Measurements from ENCODE around the gene CNGA4.

CNGA4 gene

DNA sequence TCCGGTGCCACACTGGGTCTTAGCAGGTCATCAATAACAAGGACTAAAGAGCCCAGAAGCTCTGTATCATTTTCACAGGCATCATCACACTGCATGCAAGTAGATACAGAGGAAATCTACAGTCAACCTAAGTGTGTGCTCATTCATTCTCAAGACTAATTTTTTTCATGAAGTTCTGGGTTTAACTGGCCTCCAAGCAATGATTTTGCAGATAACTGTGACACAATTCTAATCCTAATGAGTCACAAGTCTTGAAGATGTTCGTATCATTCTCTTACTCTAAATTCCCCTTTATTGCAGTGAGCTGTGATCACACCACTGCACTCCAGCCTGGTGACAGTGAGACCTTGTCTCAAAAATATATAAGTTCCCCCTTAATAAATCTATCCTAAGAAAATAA is 37.4 kb upstream of the CNGA4 start:
- DNase-seq (ENCODE audit: low read depth, low spot score) = no peak
- TF ChIP-seq FOXP2 (optimal IDR thresholded peaks at IDR 0.05; ENCODE audit: control extremely low read depth, extremely low read length, insufficient read depth) = no peak
- TF ChIP-seq EZH2 (IDR thresholded peaks at IDR 0.05) = no peak
- TF ChIP-seq POLR2AphosphoS5 (IDR thresholded peaks at IDR 0.05; ENCODE audit: borderline replicate concordance, low read depth, low read length) = no peak
- H3K9ac ChIP-seq (ENCODE audit: insufficient read length) = no peak overlapping the region
- no peak overlapping the region for H3K27ac ChIP-seq
- no peak overlapping the region for H3K4me3 ChIP-seq
- no peaks in the 10 kb centered on the region for H3K9me3 ChIP-seq (ENCODE audit: low read depth, low read length)
- no peaks in the 10 kb centered on the region for H3K36me3 ChIP-seq (ENCODE audit: insufficient read depth, low read length)

DNA sequence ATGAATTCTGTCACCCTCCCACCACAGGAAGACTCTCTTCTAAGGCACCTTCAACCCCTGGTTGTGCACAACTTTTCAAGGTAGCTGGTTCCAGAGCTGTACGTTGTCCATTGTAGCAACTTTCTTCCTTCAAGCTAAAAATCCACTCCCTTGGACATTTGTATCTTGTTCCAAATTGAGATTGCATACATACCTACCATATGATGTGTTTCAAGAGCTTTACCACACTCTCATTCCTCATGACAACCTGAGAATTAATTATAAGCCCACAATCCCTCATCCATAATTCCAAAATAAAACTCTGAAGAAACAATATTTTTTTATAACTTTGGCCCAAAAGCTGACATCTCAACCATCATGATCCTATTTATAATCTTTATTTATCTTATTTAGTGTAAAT is 36.8 kb upstream of the CNGA4 start:
- Histone ChIP-seq H3K4me3 (no peak overlapping the region), H3K36me3 (ENCODE audit: insufficient read depth, low read length) (no peaks in the 10 kb centered on the region), H3K9ac (ENCODE audit: insufficient read length) (no peak overlapping the region), H3K27ac (no peak overlapping the region), H3K9me3 (ENCODE audit: low read depth, low read length) (no peaks in the 10 kb centered on the region)
- DNase-seq (ENCODE audit: low read depth, low spot score) = no peak
- TF ChIP-seq EZH2 (IDR thresholded peaks at IDR 0.05) = no peak
- TF ChIP-seq FOXP2 (optimal IDR thresholded peaks at IDR 0.05; ENCODE audit: control extremely low read depth, extremely low read length, insufficient read depth) = no peak
- no peak for TF ChIP-seq POLR2AphosphoS5 (IDR thresholded peaks at IDR 0.05; ENCODE audit: borderline replicate concordance, low read depth, low read length)

DNA sequence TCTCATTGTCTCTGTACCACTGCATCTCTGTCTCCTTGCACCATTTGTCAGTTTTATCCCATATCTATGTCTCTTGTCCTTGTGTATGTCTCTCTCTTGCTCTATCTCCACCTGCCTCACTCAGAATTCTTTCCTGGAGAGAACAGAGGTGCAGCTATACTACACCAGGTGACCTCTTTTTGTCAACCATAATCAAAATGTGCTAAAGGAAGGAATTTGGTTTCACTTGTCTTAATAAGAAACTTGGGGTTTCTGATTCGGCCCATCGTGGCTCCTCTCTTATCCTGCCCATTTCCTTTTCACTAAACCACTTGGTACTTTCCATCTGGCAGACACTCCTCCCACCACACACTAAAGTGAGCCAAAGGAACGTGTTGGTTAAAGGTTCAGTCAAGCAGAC is 35.6 kb upstream of the CNGA4 start:
- Histone ChIP-seq H3K36me3 (ENCODE audit: insufficient read depth, low read length) (no peaks in the 10 kb centered on the region), H3K9ac (ENCODE audit: insufficient read length) (no peak overlapping the region), H3K27ac (no peak overlapping the region), H3K4me3 (no peak overlapping the region), H3K9me3 (ENCODE audit: low read depth, low read length) (no peaks in the 10 kb centered on the region)
- TF ChIP-seq EZH2 (IDR thresholded peaks at IDR 0.05) (no peak), POLR2AphosphoS5 (IDR thresholded peaks at IDR 0.05; ENCODE audit: borderline replicate concordance, low read depth, low read length) (no peak), FOXP2 (optimal IDR thresholded peaks at IDR 0.05; ENCODE audit: control extremely low read depth, extremely low read length, insufficient read depth) (no peak)
- DNase-seq (ENCODE audit: low read depth, low spot score) = no peak

DNA sequence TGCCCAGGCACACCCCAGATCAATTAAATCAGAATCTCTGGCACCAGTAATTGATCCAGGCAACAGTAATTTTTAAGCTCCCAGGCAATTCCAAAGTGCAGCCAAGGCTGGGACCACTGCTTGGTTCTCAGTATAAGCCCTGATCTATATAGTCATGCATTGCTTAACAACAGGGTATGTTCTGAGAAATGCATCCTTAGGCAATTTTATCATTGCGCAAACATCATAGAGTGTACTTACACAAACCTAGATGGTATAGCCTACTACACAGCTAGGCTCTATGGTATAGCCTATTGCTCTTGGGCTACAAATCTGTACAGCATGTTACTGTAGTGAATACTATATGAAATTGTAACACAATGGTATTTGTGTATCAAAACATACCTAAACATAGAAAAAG is 34.2 kb upstream of the CNGA4 start:
- Histone ChIP-seq H3K4me3 (no peak overlapping the region), H3K27ac (no peak overlapping the region), H3K9me3 (ENCODE audit: low read depth, low read length) (no peaks in the 10 kb centered on the region), H3K36me3 (ENCODE audit: insufficient read depth, low read length) (no peaks in the 10 kb centered on the region; the same call in 1 of the 2 replicates), H3K9ac (ENCODE audit: insufficient read length) (no peak overlapping the region)
- DNase-seq (ENCODE audit: low read depth, low spot score) = peak; percentile 16
- TF ChIP-seq EZH2 (IDR thresholded peaks at IDR 0.05) (no peak), POLR2AphosphoS5 (IDR thresholded peaks at IDR 0.05; ENCODE audit: borderline replicate concordance, low read depth, low read length) (no peak), FOXP2 (optimal IDR thresholded peaks at IDR 0.05; ENCODE audit: control extremely low read depth, extremely low read length, insufficient read depth) (no peak)

DNA sequence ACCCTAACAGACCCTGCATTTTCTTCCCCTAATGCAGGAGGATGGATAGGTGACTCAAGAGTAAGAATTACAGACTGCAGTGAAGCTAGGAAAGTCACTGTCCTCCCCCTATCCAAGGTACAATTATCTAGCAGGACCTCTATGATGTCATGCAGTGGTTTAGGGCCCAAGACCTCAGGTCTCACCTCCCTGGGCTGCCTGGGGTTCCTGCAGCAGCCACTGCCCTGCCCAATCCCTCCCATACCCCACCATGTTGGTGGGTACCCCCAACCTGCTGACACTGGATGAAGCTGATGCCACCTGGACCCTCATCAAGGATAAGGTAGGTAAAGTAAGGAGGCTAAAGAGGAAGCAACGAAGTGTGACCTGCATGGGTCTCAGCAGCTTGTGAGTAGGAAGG is 33.5 kb upstream of the CNGA4 start, which contains the start of gene C11orf42:
Gene C11orf42, plus strand, starts transcription at position 192 of the 400 bp plus-strand sequence. Its CDS starts 59 bp downstream, at position 251.
- Histone ChIP-seq H3K27ac (no peak within 1 kb of the TSS), H3K4me3 (no peak within 1 kb of the TSS), H3K9ac (ENCODE audit: insufficient read length) (no peak within 1 kb of the TSS), H3K9me3 (ENCODE audit: low read depth, low read length) (no peaks in the 10 kb centered on the region), H3K36me3 (ENCODE audit: insufficient read depth, low read length) (no peaks in the 10 kb centered on the region; the same call in 1 of the 2 replicates)
- no peak for DNase-seq (ENCODE audit: low read depth, low spot score)
- TF ChIP-seq EZH2 (IDR thresholded peaks at IDR 0.05) (no peak), FOXP2 (optimal IDR thresholded peaks at IDR 0.05; ENCODE audit: control extremely low read depth, extremely low read length, insufficient read depth) (no peak), POLR2AphosphoS5 (IDR thresholded peaks at IDR 0.05; ENCODE audit: borderline replicate concordance, low read depth, low read length) (no peak)

DNA sequence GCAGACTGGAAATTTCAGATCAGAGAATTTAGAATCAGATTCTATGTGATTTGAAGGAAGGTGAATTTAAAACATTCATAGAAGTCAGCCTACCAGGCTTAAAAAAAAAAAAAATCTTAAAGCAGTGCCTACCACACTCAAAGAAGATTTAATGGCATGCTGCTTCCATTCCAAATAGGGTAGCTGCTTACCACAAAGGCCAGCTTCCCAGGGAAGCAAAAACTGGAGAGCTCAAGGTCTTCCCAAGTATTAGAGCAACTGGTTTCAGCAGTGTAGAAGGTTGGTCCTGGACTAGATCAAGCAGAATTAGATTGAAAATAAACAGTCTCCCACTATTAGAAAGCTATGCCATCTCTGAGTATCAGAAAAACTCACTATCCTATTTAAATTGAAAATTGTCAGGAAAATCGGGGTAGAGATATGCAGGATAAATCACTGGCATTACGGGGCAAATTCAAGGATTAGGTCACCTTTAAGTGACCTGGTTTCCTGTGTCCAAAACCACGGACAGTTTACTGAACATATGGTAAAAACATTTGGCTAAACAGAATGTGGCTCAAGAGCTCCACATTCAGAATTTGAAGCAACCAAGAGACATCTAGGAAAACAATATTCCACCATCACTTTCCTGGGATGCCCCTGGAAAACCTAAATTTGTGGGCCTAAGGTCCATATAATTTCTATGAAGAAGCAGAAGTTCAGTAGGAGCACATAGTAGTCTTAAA is 32.3 kb upstream of the CNGA4 start:
- no peak for TF ChIP-seq POLR2AphosphoS5 (IDR thresholded peaks at IDR 0.05; ENCODE audit: borderline replicate concordance, low read depth, low read length)
- TF ChIP-seq FOXP2 (optimal IDR thresholded peaks at IDR 0.05; ENCODE audit: control extremely low read depth, extremely low read length, insufficient read depth) = no peak
- TF ChIP-seq EZH2 (IDR thresholded peaks at IDR 0.05) = no peak
- Histone ChIP-seq H3K4me3 (no peak overlapping the region), H3K9ac (ENCODE audit: insufficient read length) (no peak overlapping the region), H3K36me3 (ENCODE audit: insufficient read depth, low read length) (peaks cover 6% of the 10 kb centered on the region; the same call in 1 of the 2 replicates), H3K27ac (no peak overlapping the region), H3K9me3 (ENCODE audit: low read depth, low read length) (no peaks in the 10 kb centered on the region)
- no peak for DNase-seq (ENCODE audit: low read depth, low spot score)

DNA sequence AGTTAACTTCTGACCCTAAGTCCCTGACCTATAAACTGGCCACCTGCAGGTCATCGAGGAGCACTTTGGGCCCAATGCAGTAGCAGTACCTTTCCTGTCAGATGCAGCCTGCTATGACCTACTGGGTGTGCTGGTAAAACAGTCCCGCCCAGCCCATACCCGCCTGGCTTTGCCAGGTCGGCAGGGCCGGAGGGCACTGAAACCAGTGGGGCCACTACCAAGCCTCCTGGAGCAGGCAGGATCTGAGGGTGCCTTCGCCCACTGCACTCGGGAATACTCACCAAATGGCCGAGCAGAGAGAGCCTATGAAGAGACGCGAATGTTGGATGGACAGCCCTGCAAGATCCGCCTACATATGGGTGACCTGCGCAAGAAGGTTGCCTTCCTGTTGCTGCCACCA is 29.1 kb upstream of the CNGA4 start:
- H3K9me3 ChIP-seq (ENCODE audit: low read depth, low read length) = no peaks in the 10 kb centered on the region
- H3K36me3 ChIP-seq (ENCODE audit: insufficient read depth, low read length) = peaks cover 6% of the 10 kb centered on the region; the same call in 1 of the 2 replicates
- no peak overlapping the region for H3K27ac ChIP-seq
- DNase-seq (ENCODE audit: low read depth, low spot score) = no peak
- TF ChIP-seq EZH2 (IDR thresholded peaks at IDR 0.05) = no peak
- no peak for TF ChIP-seq POLR2AphosphoS5 (IDR thresholded peaks at IDR 0.05; ENCODE audit: borderline replicate concordance, low read depth, low read length)
- no peak for TF ChIP-seq FOXP2 (optimal IDR thresholded peaks at IDR 0.05; ENCODE audit: control extremely low read depth, extremely low read length, insufficient read depth)
- no peak overlapping the region for H3K9ac ChIP-seq (ENCODE audit: insufficient read length)
- H3K4me3 ChIP-seq = no peak overlapping the region

DNA sequence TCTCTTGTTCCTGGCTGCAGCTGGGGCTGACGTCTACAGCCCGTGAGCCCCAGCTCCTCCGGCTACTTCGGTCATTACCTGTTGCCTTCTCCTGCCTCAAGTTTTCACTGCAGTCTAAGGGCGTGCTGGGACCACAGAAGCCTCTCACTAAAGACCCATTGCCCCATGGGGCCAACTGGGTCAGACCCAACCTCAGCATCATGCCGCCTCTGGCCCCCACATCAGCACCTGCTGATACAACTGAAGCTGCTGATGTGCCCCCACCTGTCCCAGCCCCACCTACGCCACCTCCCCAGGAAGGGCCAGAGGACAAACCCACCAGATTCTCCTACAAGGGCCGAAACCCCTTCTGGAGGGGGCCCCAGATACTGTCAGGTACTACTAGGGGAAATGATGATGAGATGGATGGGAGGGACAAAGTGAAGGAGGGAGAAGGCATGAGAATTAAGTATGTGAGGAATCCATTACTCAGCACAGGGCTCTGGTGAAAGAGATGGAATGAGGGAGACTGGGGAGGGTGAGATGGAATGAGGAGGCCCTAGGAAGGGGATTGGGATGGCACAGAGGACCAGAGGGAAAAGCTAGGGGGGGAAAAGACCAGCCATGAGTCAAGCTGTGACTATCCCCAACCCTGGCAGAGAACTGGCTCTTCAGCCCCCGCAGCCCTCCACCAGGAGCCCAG is 28.5 kb upstream of the CNGA4 start:
- H3K36me3 ChIP-seq (ENCODE audit: insufficient read depth, low read length) = peaks cover 6% of the 10 kb centered on the region; the same call in 1 of the 2 replicates
- no peak overlapping the region for H3K4me3 ChIP-seq
- no peak overlapping the region for H3K27ac ChIP-seq
- H3K9me3 ChIP-seq (ENCODE audit: low read depth, low read length) = no peaks in the 10 kb centered on the region
- TF ChIP-seq FOXP2 (optimal IDR thresholded peaks at IDR 0.05; ENCODE audit: control extremely low read depth, extremely low read length, insufficient read depth) = no peak
- no peak for TF ChIP-seq POLR2AphosphoS5 (IDR thresholded peaks at IDR 0.05; ENCODE audit: borderline replicate concordance, low read depth, low read length)
- TF ChIP-seq EZH2 (IDR thresholded peaks at IDR 0.05) = no peak
- no peak for DNase-seq (ENCODE audit: low read depth, low spot score)
- no peak overlapping the region for H3K9ac ChIP-seq (ENCODE audit: insufficient read length)
